Fibroblast of mammary gland (primary cell): Measurements from ENCODE around the gene C16orf89.
"Not testable (repeated sequence)": the region's sequence is repeated elsewhere in the genome, so short reads cannot be mapped to it uniquely, and the experiment has no call there.

Experiments used
- DNase-seq: peaks from one replicate; pipeline ENCODE4 v3.0.0-alpha.2; 2010; ENCODE audit warnings: low read depth
- H3K4me3 ChIP-seq: 2 replicates; pipeline ENCODE4 v1.5.1; 2011; ENCODE audit warnings: low read depth, mild to moderate bottlenecking, low read length, moderate library complexity; ENCODE audit not compliant: control insufficient read depth
- TF ChIP-seq, protein P1 (sequence below): conservative IDR thresholded peaks from 2 replicates; pipeline ENCODE4 v1.5.1; 2011; ENCODE audit warnings: low read depth, low read length, inconsistent platforms; ENCODE audit not compliant: control insufficient read depth, insufficient read depth

C16orf89 gene

GRCh38 chr16:5054876-5055865 is 10.6 kb downstream of the C16orf89 start:
- no peak overlapping the region for H3K4me3 ChIP-seq
- DNase-seq: no peak
- TF ChIP-seq, protein P1, sequence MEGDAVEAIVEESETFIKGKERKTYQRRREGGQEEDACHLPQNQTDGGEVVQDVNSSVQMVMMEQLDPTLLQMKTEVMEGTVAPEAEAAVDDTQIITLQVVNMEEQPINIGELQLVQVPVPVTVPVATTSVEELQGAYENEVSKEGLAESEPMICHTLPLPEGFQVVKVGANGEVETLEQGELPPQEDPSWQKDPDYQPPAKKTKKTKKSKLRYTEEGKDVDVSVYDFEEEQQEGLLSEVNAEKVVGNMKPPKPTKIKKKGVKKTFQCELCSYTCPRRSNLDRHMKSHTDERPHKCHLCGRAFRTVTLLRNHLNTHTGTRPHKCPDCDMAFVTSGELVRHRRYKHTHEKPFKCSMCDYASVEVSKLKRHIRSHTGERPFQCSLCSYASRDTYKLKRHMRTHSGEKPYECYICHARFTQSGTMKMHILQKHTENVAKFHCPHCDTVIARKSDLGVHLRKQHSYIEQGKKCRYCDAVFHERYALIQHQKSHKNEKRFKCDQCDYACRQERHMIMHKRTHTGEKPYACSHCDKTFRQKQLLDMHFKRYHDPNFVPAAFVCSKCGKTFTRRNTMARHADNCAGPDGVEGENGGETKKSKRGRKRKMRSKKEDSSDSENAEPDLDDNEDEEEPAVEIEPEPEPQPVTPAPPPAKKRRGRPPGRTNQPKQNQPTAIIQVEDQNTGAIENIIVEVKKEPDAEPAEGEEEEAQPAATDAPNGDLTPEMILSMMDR: no peak

DNA sequence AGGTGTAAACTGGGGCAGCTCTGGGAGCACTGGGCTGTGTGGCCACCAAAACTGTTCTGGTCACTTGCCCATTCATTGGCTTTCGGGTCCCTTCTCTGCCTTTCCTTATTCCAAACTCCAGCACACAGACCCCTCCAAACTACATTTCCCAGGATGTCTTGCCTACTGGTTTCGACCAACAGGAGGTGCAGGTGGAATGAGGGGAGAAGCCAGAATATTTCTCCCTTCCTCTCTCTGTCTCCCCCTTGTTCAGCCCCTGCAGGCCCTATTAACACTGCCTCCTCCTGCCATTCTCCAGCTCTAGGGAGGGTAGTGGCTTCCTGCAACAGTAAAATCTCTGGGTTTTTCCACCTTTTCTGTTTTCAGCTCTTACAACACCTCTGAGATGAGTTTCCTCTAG is 18.8 kb downstream of the C16orf89 start:
- no peak for DNase-seq
- TF ChIP-seq, protein P1: no peak
- H3K4me3 ChIP-seq: no peak overlapping the region

- TF ChIP-seq, protein P1: no peak
- DNase-seq: no peak
- H3K4me3 ChIP-seq: no peak overlapping the region
Observed at GRCh38 chr16:5045499-5046115, 20.1 kb downstream of the C16orf89 start.

GRCh38 chr16:5044581-5044980 is 21.2 kb downstream of the C16orf89 start:
- DNase-seq, H3K4me3 ChIP-seq: not testable (repeated sequence)

DNA sequence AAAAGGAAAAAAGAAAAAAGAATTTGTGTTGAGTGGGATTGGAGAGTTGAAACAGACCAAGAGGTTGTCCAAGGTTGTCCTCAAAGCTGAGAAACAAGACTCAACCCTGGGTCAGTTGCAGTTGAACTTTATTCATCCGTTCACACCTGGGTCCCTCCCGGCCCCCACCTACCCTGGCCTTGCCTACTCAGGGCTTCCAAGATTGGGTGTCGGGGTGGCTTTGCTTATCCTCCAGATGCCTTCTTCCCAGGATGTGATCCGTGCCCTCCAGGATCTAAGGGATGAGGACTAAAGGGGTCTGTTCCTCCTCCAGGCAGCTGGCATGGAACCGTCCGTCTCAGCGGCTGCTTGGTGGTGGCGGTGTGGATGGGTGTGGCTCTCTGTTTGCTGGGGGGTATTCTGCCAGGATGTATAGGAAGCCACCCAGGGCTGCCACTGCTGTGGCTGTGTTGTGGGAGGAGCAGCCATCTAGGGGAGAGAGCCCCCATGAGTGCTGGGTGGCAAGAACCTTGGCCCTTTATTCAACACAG is 21.7 kb downstream of the C16orf89 start:
- H3K4me3 ChIP-seq: no peak overlapping the region
- DNase-seq: no peak
- TF ChIP-seq, protein P1: no peak

GRCh38 chr16:5042574-5043171 is 23.1 kb downstream of the C16orf89 start:
- TF ChIP-seq, protein P1: no peak
- no peak overlapping the region for H3K4me3 ChIP-seq
- DNase-seq: peak; percentile 49
